Measurements from ENCODE around the gene POLR2L. TPM values are rescaled to one million over a fixed set of nuclear protein-coding genes. Genes with fewer than 3 reads are reported as not detected.

Gene POLR2L
- 53.8 TPM for total RNA-seq

DNA sequence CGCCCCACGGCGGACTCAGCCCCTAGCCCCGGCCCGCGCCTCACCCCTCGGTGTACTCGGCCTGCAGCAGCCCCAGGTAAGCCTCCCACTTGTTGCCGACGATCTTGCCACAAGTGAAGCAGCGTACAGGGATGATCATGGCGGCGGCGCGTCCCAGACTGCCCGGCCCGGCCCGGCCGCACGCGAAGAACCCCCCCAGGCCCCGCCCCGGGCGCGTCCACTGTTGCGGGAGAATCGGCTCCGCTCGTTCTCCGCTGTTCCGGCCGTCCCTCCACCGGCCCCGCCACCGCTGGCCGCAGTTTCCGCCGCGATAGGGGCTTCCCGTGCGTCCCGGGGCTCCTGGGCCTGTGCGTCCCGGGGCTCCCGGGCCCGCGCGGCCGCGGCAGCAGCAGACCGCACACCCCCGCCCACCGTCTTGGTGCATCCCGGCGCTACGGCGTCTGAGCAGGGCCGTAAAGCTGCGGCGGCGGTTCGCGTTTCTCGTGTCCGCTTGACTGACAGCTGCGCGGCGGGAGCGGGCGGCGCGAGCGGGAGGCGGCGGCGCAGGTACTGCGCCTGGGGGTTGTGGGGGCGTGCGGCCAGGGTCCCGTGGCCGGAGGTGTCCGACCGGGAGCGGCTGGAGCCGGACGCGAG, at the start of gene POLR2L, which contains the start of gene TSPAN4:
Gene POLR2L, minus strand, starts transcription at position 160 of the 633 bp plus-strand sequence. Its CDS starts 21 bp downstream, at position 139.
Gene TSPAN4, plus strand, starts transcription at position 483 of the 633 bp plus-strand sequence. CDS start 7,453 bp downstream, outside the sequence.
- no peaks in the 10 kb centered on the region for H3K27me3 ChIP-seq
- peaks cover 90% of the 10 kb centered on the region for H3K4me1 ChIP-seq
- intact Hi-C loops (cut with DNase I): loop anchor here (5.0 kb wide), 1 partner anchor 35 kb away; the partner anchor contains the start of genes PIDD1 and RPLP2
- peaks cover 0 to 31% of the 10 kb centered on the region in 2 donors for H3K36me3 ChIP-seq
- DNase-seq (ENCODE audit: extremely low spot score in 2 of 2): no peak
- H3K4me3 ChIP-seq: peak within 1 kb of the TSS; percentile 82 to 99
- peak within 1 kb of the TSS; percentile 86 for H3K27ac ChIP-seq
- no peaks in the 10 kb centered on the region for H3K9me3 ChIP-seq
- TF ChIP-seq CTCF (IDR thresholded peaks at IDR 0.05): peak in 1 of 3 experiments; percentile 25
- TF ChIP-seq POLR2AphosphoS5 (IDR thresholded peaks at IDR 0.05; ENCODE audit: insufficient read depth in 1 of 2, low read depth in 1 of 2): peak; percentile 54 to 79
- TF ChIP-seq POLR2A (IDR thresholded peaks at IDR 0.05): peak in 1 of 2 donors; percentile 74

GRCh38 chr11:890794-891540, 48.6 kb upstream of the POLR2L start:
- no peak for DNase-seq (ENCODE audit: extremely low spot score in 2 of 2)
- no peaks in the 10 kb centered on the region for H3K36me3 ChIP-seq
- intact Hi-C loops (cut with DNase I): no loop called here

GRCh38 chr11:889687-890475, 47.6 kb upstream of the POLR2L start:
- H3K9me3 ChIP-seq: no peaks in the 10 kb centered on the region
- no peaks in the 10 kb centered on the region for H3K4me1 ChIP-seq
- intact Hi-C loops (cut with DNase I): no loop called here
- TF ChIP-seq CTCF (IDR thresholded peaks at IDR 0.05): no peak
- no peak for TF ChIP-seq POLR2AphosphoS5 (IDR thresholded peaks at IDR 0.05; ENCODE audit: insufficient read depth in 1 of 2, low read depth in 1 of 2)
- TF ChIP-seq POLR2A (IDR thresholded peaks at IDR 0.05): no peak
- H3K27me3 ChIP-seq: no peaks in the 10 kb centered on the region
- H3K27ac ChIP-seq: no peak overlapping the region
- DNase-seq (ENCODE audit: extremely low spot score in 2 of 2): no peak
- no peak overlapping the region for H3K4me3 ChIP-seq
- no peaks in the 10 kb centered on the region for H3K36me3 ChIP-seq

More at GRCh38 chr11:890794-891540, 48.6 kb upstream of the POLR2L start:
- H3K4me3 ChIP-seq: no peak overlapping the region
- no peak for TF ChIP-seq POLR2AphosphoS5 (IDR thresholded peaks at IDR 0.05; ENCODE audit: insufficient read depth in 1 of 2, low read depth in 1 of 2)
- no peak for TF ChIP-seq POLR2A (IDR thresholded peaks at IDR 0.05)
- TF ChIP-seq CTCF (IDR thresholded peaks at IDR 0.05): no peak
- no peaks in the 10 kb centered on the region for H3K9me3 ChIP-seq
- H3K4me1 ChIP-seq: no peaks in the 10 kb centered on the region
- H3K27ac ChIP-seq: no peak overlapping the region
- H3K27me3 ChIP-seq: no peaks in the 10 kb centered on the region

GRCh38 chr11:889257-889656, 46.9 kb upstream of the POLR2L start:
- Histone ChIP-seq H3K9me3 (no peaks in the 10 kb centered on the region), H3K27ac (no peak overlapping the region), H3K4me1 (no peaks in the 10 kb centered on the region), H3K4me3 (no peak overlapping the region), H3K27me3 (no peaks in the 10 kb centered on the region), H3K36me3 (no peaks in the 10 kb centered on the region)
- intact Hi-C loops (cut with DNase I): no loop called here
- DNase-seq (ENCODE audit: extremely low spot score in 2 of 2): no peak
- TF ChIP-seq POLR2A (IDR thresholded peaks at IDR 0.05) (no peak), CTCF (IDR thresholded peaks at IDR 0.05) (no peak), POLR2AphosphoS5 (IDR thresholded peaks at IDR 0.05; ENCODE audit: insufficient read depth in 1 of 2, low read depth in 1 of 2) (no peak)
